Testis (tissue), 3 donors: ENCODE results near the gene PJVK. TPM values are rescaled to one million over a fixed set of nuclear protein-coding genes. Genes with fewer than 3 reads are reported as not detected.
"Not testable (repeated sequence)": the region's sequence is repeated elsewhere in the genome, so short reads cannot be mapped to it uniquely, and the experiment has no call there.

Experiments
- DNase-seq: peaks from one replicate; pipeline ENCODE4 v3.0.0-alpha.2; 2019
- H3K27ac ChIP-seq, 2 donors: fragments of 200-600 bp; sonication (generic); one replicate each; pipeline ENCODE4 v1.5.1; 2019
- H3K27me3 ChIP-seq: fragments of 200-600 bp; sonication (generic); one replicate; pipeline ENCODE4 v1.5.1; 2019
- H3K36me3 ChIP-seq: fragments of 200-600 bp; sonication (generic); one replicate; pipeline ENCODE4 v1.5.1; 2017; ENCODE audit warnings: low read depth; ENCODE audit errors: missing control alignments
- H3K4me1 ChIP-seq: fragments of 200-600 bp; sonication (generic); one replicate; pipeline ENCODE4 v1.5.1; 2019
- H3K4me3 ChIP-seq, 2 donors: fragments of 200-600 bp; sonication (generic); one replicate each; pipeline ENCODE4 v1.5.1; 2017 to 2019
- H3K9me3 ChIP-seq: fragments of 200-600 bp; sonication (generic); one replicate; pipeline ENCODE4 v1.5.1; 2017
- CTCF ChIP-seq, 3 experiments: fragments of 450-650 bp in 2 of 3; fragments of 200-600 bp in 1 of 3; sonication (generic) in 1 of 3; IDR thresholded peaks; one replicate each; pipeline ENCODE4 v1.5.1; 2016 to 2019; ENCODE audit warnings: antibody characterized with exemption in 3 of 3, mild to moderate bottlenecking in 2 of 3, moderate library complexity in 1 of 3
- POLR2A ChIP-seq: fragments of 450-650 bp; IDR thresholded peaks from one replicate; pipeline ENCODE4 v1.6.1; 2017; ENCODE audit warnings: antibody characterized with exemption, mild to moderate bottlenecking, moderate library complexity
- WGBS, 2 donors: methylation state at CpG; one replicate each; pipeline ENCODE4 v1.1.5; 2018; 5-methylcytosine and 5-hydroxymethylcytosine counted together
- intact Hi-C: fragments of 100-400 bp; cut with DNase I; formaldehyde crosslinking; loops from one replicate; pipeline ENCODE4 v1.15.1; 2023; ENCODE audit warnings: low total_unique reads
- polyA plus RNA-seq: library from polyadenylated mRNA; stranded (reverse); fragments of 350-450 nt; fragmentation: Illumina TruSeq; extraction: RNeasy Lipid Tissue Mini Kit (QIAGEN cat#74804); gene quantifications from one replicate; pipeline ENCODE4 v1.2.3, GENCODE V29; 2014; ENCODE audit warnings: low read depth, low replicate concordance; ENCODE audit not compliant: insufficient read depth
- total RNA-seq, 2 donors: library from RNA; depleted of rRNA; stranded (reverse); fragments of >200 nt; gene quantifications; one replicate each; pipeline ENCODE4 v1.2.3, GENCODE V29; 2016

Gene PJVK
- total and polyA plus RNA-seq, 3 donors from 2014 or later: 20.6 to 61.3 (median 31.7) TPM

GRCh38 chr2:178457390-178457886 lies 6.3 kb downstream of the PJVK start:
- DNase-seq: no peak
- H3K4me3 ChIP-seq: no peak overlapping the region
- H3K9me3 ChIP-seq: no peaks in the 10 kb centered on the region
- H3K27ac ChIP-seq: no peak overlapping the region
- no peaks in the 10 kb centered on the region for H3K4me1 ChIP-seq
- intact Hi-C loops: no loop called here
- WGBS, 2 donors: 93 to 99% methylated on average over 11 of the region's 11 CpGs
- TF ChIP-seq CTCF (IDR thresholded peaks at IDR 0.05) (no peak), POLR2A (no peak)
- no peaks in the 10 kb centered on the region for H3K27me3 ChIP-seq
- H3K36me3 ChIP-seq: no peaks in the 10 kb centered on the region

GRCh38 chr2:178469219-178469849 lies 18.2 kb downstream of the PJVK start:
- H3K27ac ChIP-seq: no peak overlapping the region
- no peak for TF ChIP-seq CTCF (IDR thresholded peaks at IDR 0.05)
- TF ChIP-seq POLR2A: no peak
- H3K36me3 ChIP-seq: no peaks in the 10 kb centered on the region
- no peaks in the 10 kb centered on the region for H3K27me3 ChIP-seq
- no peaks in the 10 kb centered on the region for H3K4me1 ChIP-seq
- 89 to 94% methylated on average over 7 of the region's 7 CpGs for WGBS, 2 donors
- no peak overlapping the region for H3K4me3 ChIP-seq
- no peaks in the 10 kb centered on the region for H3K9me3 ChIP-seq
- no peak for DNase-seq
- intact Hi-C loops: no loop called here

- 86 to 91% methylated on average over 5 of the region's 5 CpGs for WGBS, 2 donors
- H3K27me3 ChIP-seq, H3K36me3 ChIP-seq, H3K27ac ChIP-seq, H3K9me3 ChIP-seq, DNase-seq, intact Hi-C loops, H3K4me1 ChIP-seq, H3K4me3 ChIP-seq: not testable (repeated sequence)
Observed at GRCh38 chr2:178471313-178471712, 20.1 kb downstream of the PJVK start.

- no peak for DNase-seq
- Histone ChIP-seq H3K4me1 (no peaks in the 10 kb centered on the region), H3K27ac (no peak overlapping the region), H3K4me3 (no peak overlapping the region), H3K9me3 (no peaks in the 10 kb centered on the region), H3K27me3 (no peaks in the 10 kb centered on the region), H3K36me3 (no peaks in the 10 kb centered on the region)
- WGBS, 2 donors: 92 to 98% methylated on average over 2 of the region's 2 CpGs
- TF ChIP-seq POLR2A (no peak), CTCF (IDR thresholded peaks at IDR 0.05) (no peak)
- intact Hi-C loops: no loop called here
Observed at GRCh38 chr2:178473373-178473772, 22.2 kb downstream of the PJVK start.

GRCh38 chr2:178473931-178474330 lies 22.8 kb downstream of the PJVK start:
- Histone ChIP-seq H3K9me3 (no peaks in the 10 kb centered on the region), H3K27me3 (no peaks in the 10 kb centered on the region), H3K4me3 (no peak overlapping the region), H3K27ac (no peak overlapping the region), H3K36me3 (no peaks in the 10 kb centered on the region), H3K4me1 (no peaks in the 10 kb centered on the region)
- intact Hi-C loops: no loop called here
- WGBS, 2 donors: 62 to 65% methylated on average over 4 of the region's 4 CpGs
- DNase-seq: no peak
- TF ChIP-seq CTCF (IDR thresholded peaks at IDR 0.05) (no peak), POLR2A (no peak)
